PC-3 (cell line): Measurements from ENCODE around the gene ARHGEF25. TPM values are rescaled to one million over a fixed set of nuclear protein-coding genes. Genes with fewer than 3 reads are reported as not detected.

Source experiments
- ATAC-seq: fragments of 200-7000 bp; cut with Tn5 transposase; 2 replicates; pipeline ENCODE4 v1.9.1; 2020; ENCODE audit warnings: mild to moderate bottlenecking, moderate library complexity
- BruUV-seq: library from RNA; stranded (reverse); fragments of 400-500 nt; replicated peaks from 2 replicates; lab custom pipeline; 2021; lab: Mats Ljungman, UMichigan
- CTCF ChIA-PET: fragments of 300-600 bp; sonication (Branson Sonifier 250); formaldehyde crosslinking; loops from one replicate; lab custom pipeline; 2022; ENCODE audit warnings: antibody characterized with exemption; lab: Charles Lee
- POLR2A ChIA-PET: fragments of 300-600 bp; sonication (Branson Sonifier 250); formaldehyde crosslinking; loops from one replicate; lab custom pipeline; 2022; ENCODE audit warnings: antibody characterized with exemption; ENCODE audit not compliant: unreplicated experiment; lab: Charles Lee
- DNase-seq: peaks from one replicate; pipeline ENCODE4 v3.0.0-alpha.2; 2015
- H2AFZ ChIP-seq: fragments of 300-600 bp; sonication (generic); 2 replicates; pipeline ENCODE4 v1.6.0; 2016; ENCODE audit warnings: antibody characterized with exemption, low read length
- H3F3A ChIP-seq: fragments of 300-600 bp; sonication (generic); one replicate; pipeline ENCODE4 v1.6.0; 2017; ENCODE audit warnings: antibody characterized with exemption, low read length, control low read depth, mild to moderate bottlenecking; ENCODE audit not compliant: unreplicated experiment
- H3K27ac ChIP-seq: fragments of 300-600 bp; sonication (generic); 2 replicates; pipeline ENCODE4 v1.5.1; 2016; ENCODE audit warnings: mild to moderate bottlenecking, low read length
- H3K27me3 ChIP-seq: fragments of 300-600 bp; sonication (generic); 2 replicates; pipeline ENCODE4 v1.6.1; 2016; ENCODE audit warnings: low read length, mixed read lengths
- H3K36me3 ChIP-seq: fragments of 300-600 bp; sonication (generic); 2 replicates; pipeline ENCODE4 v1.6.1; 2016; ENCODE audit warnings: low read depth, mixed run types, low read length, mixed read lengths
- H3K4me1 ChIP-seq: fragments of 300-600 bp; sonication (generic); 2 replicates; pipeline ENCODE4 v1.5.1; 2016; ENCODE audit warnings: low read length; ENCODE audit not compliant: insufficient read depth
- H3K4me2 ChIP-seq: fragments of 300-600 bp; sonication (generic); 2 replicates; pipeline ENCODE4 v1.6.0; 2016; ENCODE audit warnings: low read length
- H3K4me3 ChIP-seq: fragments of 300-600 bp; sonication (generic); 2 replicates; pipeline ENCODE4 v1.5.1; 2016; ENCODE audit warnings: mild to moderate bottlenecking, low read length, mixed read lengths
- H3K79me2 ChIP-seq: fragments of 300-600 bp; sonication (generic); 2 replicates; pipeline ENCODE4 v1.6.1; 2017; ENCODE audit warnings: low read length, mixed read lengths
- H3K9ac ChIP-seq: fragments of 300-600 bp; sonication (generic); 2 replicates; pipeline ENCODE4 v1.6.0; 2016; ENCODE audit warnings: mild to moderate bottlenecking, low read length
- H3K9me2 ChIP-seq: fragments of 300-600 bp; sonication (generic); replicated peaks from 2 replicates; pipeline ENCODE4 v1.6.1; 2016; ENCODE audit warnings: mixed run types, low read length, mixed read lengths
- H3K9me3 ChIP-seq: fragments of 300-600 bp; sonication (generic); 2 replicates; pipeline ENCODE4 v1.6.1; 2016; ENCODE audit warnings: low read length, mixed read lengths
- H4K20me1 ChIP-seq: fragments of 300-600 bp; sonication (generic); 2 replicates; pipeline ENCODE4 v1.6.1; 2016; ENCODE audit warnings: low read length, mixed read lengths
- EZH2 ChIP-seq: fragments of 300-600 bp; sonication (generic); IDR thresholded peaks from one replicate; pipeline ENCODE4 v1.6.1; 2017; ENCODE audit warnings: antibody characterized with exemption, mild to moderate bottlenecking, low read length; ENCODE audit not compliant: unreplicated experiment
- EZH2phosphoT487 ChIP-seq: fragments of 300-600 bp; sonication (generic); IDR thresholded peaks from 2 replicates; pipeline ENCODE4 v1.6.1; 2018; ENCODE audit warnings: mild to moderate bottlenecking, antibody characterized with exemption, low read length, borderline replicate concordance
- intact Hi-C: fragments of 100-400 bp; cut with micrococcal nuclease; formaldehyde crosslinking; loops from 2 replicates; pipeline ENCODE4 v1.9.0; 2023
- total RNA-seq: library from RNA; depleted of rRNA; stranded (reverse); fragments of >200 nt; gene quantifications from 2 replicates; pipeline ENCODE4 v1.2.3, GENCODE V29; 2014
- TF ChIP-seq, protein P1 (sequence below): fragments of 300-600 bp; sonication (generic); conservative IDR thresholded peaks from 2 replicates; pipeline ENCODE4 v1.5.1; 2017; ENCODE audit warnings: antibody characterized with exemption, low read depth, mild to moderate bottlenecking, low read length

Gene ARHGEF25
- total RNA-seq, 1 experiment from 2014 or later, result 10.0 TPM

DNA sequence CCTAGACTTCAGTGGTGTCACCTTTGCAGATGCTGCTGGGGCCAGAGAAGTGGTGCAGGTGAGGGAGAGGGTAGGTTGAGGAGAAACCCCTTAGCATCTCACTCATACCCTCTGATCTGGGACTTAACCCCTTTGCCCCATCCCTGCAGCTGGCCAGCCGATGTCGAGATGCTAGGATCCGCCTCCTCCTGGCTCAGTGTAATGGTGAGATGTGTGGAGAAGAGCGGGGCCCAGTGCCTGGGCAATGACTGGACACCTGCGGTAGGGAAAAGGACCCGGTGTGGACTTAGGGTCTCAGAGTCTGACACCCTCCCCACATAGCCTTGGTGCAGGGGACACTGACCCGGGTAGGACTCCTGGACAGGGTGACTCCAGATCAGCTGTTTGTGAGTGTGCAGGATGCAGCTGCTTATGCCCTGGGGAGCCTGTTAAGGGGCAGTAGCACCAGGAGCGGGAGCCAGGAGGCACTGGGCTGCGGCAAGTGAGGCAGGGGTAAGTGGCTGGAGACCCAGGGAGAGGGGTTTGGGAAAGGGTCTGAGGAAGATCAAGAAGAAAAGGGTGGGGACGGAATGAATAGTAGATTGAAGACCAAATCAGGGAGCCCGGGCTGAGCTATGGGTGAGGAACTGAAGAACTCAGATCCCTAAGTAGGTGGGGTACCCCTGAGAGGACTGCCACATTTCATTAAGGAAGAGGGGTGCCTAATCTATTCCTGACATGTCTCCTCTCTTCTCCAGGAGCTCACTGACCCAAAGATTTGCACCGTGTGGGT lies 14.2 kb downstream of the ARHGEF25 start:
- TF ChIP-seq, protein P1, sequence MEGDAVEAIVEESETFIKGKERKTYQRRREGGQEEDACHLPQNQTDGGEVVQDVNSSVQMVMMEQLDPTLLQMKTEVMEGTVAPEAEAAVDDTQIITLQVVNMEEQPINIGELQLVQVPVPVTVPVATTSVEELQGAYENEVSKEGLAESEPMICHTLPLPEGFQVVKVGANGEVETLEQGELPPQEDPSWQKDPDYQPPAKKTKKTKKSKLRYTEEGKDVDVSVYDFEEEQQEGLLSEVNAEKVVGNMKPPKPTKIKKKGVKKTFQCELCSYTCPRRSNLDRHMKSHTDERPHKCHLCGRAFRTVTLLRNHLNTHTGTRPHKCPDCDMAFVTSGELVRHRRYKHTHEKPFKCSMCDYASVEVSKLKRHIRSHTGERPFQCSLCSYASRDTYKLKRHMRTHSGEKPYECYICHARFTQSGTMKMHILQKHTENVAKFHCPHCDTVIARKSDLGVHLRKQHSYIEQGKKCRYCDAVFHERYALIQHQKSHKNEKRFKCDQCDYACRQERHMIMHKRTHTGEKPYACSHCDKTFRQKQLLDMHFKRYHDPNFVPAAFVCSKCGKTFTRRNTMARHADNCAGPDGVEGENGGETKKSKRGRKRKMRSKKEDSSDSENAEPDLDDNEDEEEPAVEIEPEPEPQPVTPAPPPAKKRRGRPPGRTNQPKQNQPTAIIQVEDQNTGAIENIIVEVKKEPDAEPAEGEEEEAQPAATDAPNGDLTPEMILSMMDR, result no peak
- no peak for TF ChIP-seq EZH2
- no peak for TF ChIP-seq EZH2phosphoT487
- ATAC-seq, result no peak
- H3K4me3 ChIP-seq, result no peak overlapping the region

DNA sequence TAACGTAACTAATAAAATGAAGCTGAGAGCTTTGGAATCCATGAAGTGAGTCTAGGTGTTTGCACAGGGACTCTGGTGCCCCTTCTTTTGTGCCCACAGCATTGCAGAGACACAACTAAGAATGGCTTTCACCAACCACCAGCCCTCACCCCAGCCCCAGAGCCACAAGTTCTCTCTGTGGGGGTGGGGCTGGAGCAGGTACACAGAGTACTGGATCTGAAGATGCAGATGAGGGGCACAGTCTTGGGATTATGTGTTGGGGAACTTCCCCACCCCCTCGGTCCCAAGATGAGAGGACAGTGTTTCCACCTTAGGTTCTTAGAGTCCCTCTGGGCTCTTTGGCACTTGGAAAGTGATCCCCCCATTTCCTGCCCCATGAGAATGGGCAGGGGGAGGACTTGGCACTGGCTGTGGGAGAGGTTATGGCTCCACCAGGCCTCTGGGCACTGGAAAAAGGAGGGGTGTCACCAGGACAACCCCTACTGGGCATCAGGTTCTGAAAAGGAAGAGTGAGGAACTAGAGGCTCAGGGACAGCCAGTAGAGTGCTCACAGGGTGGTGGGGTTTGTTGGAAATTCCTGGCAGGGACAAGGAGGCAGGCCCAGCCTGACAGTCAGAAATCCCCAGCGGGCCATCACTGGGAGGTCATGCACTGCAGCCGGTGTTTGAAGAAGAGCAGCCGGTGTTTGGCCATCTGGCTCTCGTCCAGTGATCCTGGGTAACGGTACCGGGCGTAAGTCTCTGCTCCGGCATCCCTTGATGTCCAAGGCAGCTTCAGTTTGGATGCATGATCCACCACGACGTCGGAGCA lies 15.1 kb downstream of the ARHGEF25 start:
- no peak for DNase-seq
- Histone ChIP-seq H3K4me2 (no peak overlapping the region), H2AFZ (no peak overlapping the region), H4K20me1 (no peaks in the 10 kb centered on the region), H3K4me3 (no peak overlapping the region), H3K4me1 (peaks cover under 1% of the 10 kb centered on the region; the same call in 1 of the 2 replicates), H3K27me3 (peaks cover under 1% of the 10 kb centered on the region; the same call in 1 of the 2 replicates), H3K9ac (no peak overlapping the region), H3K9me3 (no peaks in the 10 kb centered on the region), H3K36me3 (no peaks in the 10 kb centered on the region; the same call in 1 of the 2 replicates), H3F3A (no peaks in the 10 kb centered on the region), H3K27ac (no peak overlapping the region), H3K9me2 (no peaks in the 10 kb centered on the region), H3K79me2 (peaks cover 2% of the 10 kb centered on the region; the same call in 1 of the 2 replicates)
- no TSS peak for BruUV-seq
- ATAC-seq, result no peak
- TF ChIP-seq, protein P1, result no peak
- no peak for TF ChIP-seq EZH2
- TF ChIP-seq EZH2phosphoT487, result no peak
- POLR2A ChIA-PET, result no interaction called here
- CTCF ChIA-PET, result no interaction called here
- intact Hi-C loops, result no loop called here

More for the DNA sequence above, 14.2 kb downstream of the ARHGEF25 start:
- H3K36me3 ChIP-seq, result no peaks in the 10 kb centered on the region; the same call in 1 of the 2 replicates
- H3K4me2 ChIP-seq, result no peak overlapping the region
- no peak for DNase-seq
- H3K9ac ChIP-seq, result no peak overlapping the region
- ChIA-PET CTCF (no interaction called here), POLR2A (no interaction called here)
- H3K79me2 ChIP-seq, result no peaks in the 10 kb centered on the region
- intact Hi-C loops, result no loop called here
- H3K9me3 ChIP-seq, result no peaks in the 10 kb centered on the region
- no peaks in the 10 kb centered on the region for H3K4me1 ChIP-seq
- H2AFZ ChIP-seq, result no peak overlapping the region
- no TSS peak for BruUV-seq
- H3K27ac ChIP-seq, result no peak overlapping the region
- no peaks in the 10 kb centered on the region for H4K20me1 ChIP-seq
- H3K27me3 ChIP-seq, result peaks cover 9% of the 10 kb centered on the region
- no peaks in the 10 kb centered on the region for H3F3A ChIP-seq
- no peaks in the 10 kb centered on the region for H3K9me2 ChIP-seq
